ENCODE measurements around the gene TCAP.
A peak's percentile ranks its signal among the peaks of the same experiment; 100 is the strongest.
"Not testable (repeated sequence)": the region's sequence is repeated elsewhere in the genome, so short reads cannot be mapped to it uniquely, and the experiment has no call there.

TCAP gene

GRCh38 chr17:39709319-39709997, 44.3 kb downstream of the TCAP start:
- no peak for DNase-seq

- DNase-seq: peak; percentile 52
Measured at GRCh38 chr17:39709998-39710964, 45.1 kb downstream of the TCAP start.

GRCh38 chr17:39711071-39711470, 45.9 kb downstream of the TCAP start:
- not testable (repeated sequence) for DNase-seq

GRCh38 chr17:39711851-39712250, 46.7 kb downstream of the TCAP start:
- no peak for DNase-seq

- no peak for DNase-seq
Measured at GRCh38 chr17:39714234-39714633, 49.1 kb downstream of the TCAP start.

- DNase-seq: no peak
Measured at GRCh38 chr17:39715375-39716072, 50.4 kb downstream of the TCAP start.
